ENCODE measurements around the gene ATXN2L. TPM values are rescaled to one million over a fixed set of nuclear protein-coding genes. Genes with fewer than 3 reads are reported as not detected.
"Not testable (repeated sequence)": the region's sequence is repeated elsewhere in the genome, so short reads cannot be mapped to it uniquely, and the experiment has no call there.

ATXN2L gene, protein sequence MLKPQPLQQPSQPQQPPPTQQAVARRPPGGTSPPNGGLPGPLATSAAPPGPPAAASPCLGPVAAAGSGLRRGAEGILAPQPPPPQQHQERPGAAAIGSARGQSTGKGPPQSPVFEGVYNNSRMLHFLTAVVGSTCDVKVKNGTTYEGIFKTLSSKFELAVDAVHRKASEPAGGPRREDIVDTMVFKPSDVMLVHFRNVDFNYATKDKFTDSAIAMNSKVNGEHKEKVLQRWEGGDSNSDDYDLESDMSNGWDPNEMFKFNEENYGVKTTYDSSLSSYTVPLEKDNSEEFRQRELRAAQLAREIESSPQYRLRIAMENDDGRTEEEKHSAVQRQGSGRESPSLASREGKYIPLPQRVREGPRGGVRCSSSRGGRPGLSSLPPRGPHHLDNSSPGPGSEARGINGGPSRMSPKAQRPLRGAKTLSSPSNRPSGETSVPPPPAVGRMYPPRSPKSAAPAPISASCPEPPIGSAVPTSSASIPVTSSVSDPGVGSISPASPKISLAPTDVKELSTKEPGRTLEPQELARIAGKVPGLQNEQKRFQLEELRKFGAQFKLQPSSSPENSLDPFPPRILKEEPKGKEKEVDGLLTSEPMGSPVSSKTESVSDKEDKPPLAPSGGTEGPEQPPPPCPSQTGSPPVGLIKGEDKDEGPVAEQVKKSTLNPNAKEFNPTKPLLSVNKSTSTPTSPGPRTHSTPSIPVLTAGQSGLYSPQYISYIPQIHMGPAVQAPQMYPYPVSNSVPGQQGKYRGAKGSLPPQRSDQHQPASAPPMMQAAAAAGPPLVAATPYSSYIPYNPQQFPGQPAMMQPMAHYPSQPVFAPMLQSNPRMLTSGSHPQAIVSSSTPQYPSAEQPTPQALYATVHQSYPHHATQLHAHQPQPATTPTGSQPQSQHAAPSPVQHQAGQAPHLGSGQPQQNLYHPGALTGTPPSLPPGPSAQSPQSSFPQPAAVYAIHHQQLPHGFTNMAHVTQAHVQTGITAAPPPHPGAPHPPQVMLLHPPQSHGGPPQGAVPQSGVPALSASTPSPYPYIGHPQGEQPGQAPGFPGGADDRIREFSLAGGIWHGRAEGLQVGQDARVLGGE
- 100 to 1,000 TPM; 266 to 267 TPM for total RNA-seq
- polyA plus RNA-seq = 31.0 TPM

- peak; percentile 87 to 95 (median 93) for DNase-seq
- Histone ChIP-seq H3K4me1 (ENCODE audit: insufficient read depth, low read length) (peaks cover 29% of the 10 kb centered on the region), H3K27ac (ENCODE audit: low read depth, low read length) (peak within 1 kb of the TSS; percentile 96), H3K27me3 (ENCODE audit: insufficient read depth, low read length, poor library complexity, severe bottlenecking) (no peaks in the 10 kb centered on the region), H3K36me3 (ENCODE audit: insufficient read depth, low read length) (peaks cover 27% of the 10 kb centered on the region), H3K4me3 (ENCODE audit: low read length) (peak within 1 kb of the TSS; percentile 94), H3K9me3 (ENCODE audit: low read length) (no peaks in the 10 kb centered on the region)
- H3K27ac Mint-ChIP-seq = peak within 1 kb of the TSS; percentile 98 to 100 (median 99)
- CTCF ChIA-PET = interaction anchor here (0.9 to 2.4 kb wide), 7 partner anchors 19 to 329 kb away, joined by 3 to 7 read pairs (median 4); partner anchors contain the start of genes APOBR, SH2B1 and TUFM
- H3K4me3 Mint-ChIP-seq = peak within 1 kb of the TSS; percentile 96 to 99 (median 97)
- POLR2A ChIA-PET = interaction anchor here (0.9 to 3.9 kb wide), 14 partner anchors 14 to 1836 kb away, joined by 3 to 35 read pairs (median 5); partner anchors contain the start of genes CLN3, NFATC2IP, RABEP2 and SH2B1
- peaks cover 5 to 42% (median 9%) of the 10 kb centered on the region in 3 donors for H3K36me3 Mint-ChIP-seq
- H3K4me1 Mint-ChIP-seq = peaks cover 34 to 47% (median 35%) of the 10 kb centered on the region in 3 donors
- H3K27me3 Mint-ChIP-seq = peaks cover 0 to 7% of the 10 kb centered on the region in 2 donors
- H3K9me3 Mint-ChIP-seq = peaks cover 0 to 3% (median 0%) of the 10 kb centered on the region in 5 donors
These were observed at the start of gene ATXN2L for GRCh38 chr16:28822520-28823290. Gene ATXN2L (plus strand): TSS chr16:28822999. CDS start chr16:28823260, 261 bp downstream.

DNA sequence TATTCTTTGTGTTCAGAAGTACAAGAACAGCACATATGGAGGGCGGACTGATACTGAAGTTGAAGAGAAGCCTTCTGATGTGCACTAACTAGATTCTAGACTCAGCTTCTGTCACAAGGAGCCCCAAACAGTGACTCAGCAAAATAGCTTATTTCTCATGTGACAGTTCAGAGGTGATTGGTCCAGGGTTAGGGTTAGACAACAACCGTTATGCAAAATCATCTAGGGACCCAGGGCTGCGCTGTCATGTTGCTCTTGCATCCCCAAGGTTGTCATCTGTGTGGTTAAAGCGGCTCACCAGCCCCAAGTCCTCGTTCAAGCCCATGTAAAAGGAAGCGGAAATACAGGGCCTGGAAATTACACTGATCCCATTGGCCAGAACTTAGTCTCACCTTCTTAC, 41.1 kb upstream of the ATXN2L start:
- H3K27ac ChIP-seq (ENCODE audit: low read depth, low read length); H3K9me3 ChIP-seq (ENCODE audit: low read length); H3K36me3 Mint-ChIP-seq; DNase-seq; H3K27ac Mint-ChIP-seq; H3K4me3 ChIP-seq (ENCODE audit: low read length); CTCF ChIA-PET; H3K4me1 Mint-ChIP-seq; POLR2A ChIA-PET; H3K27me3 ChIP-seq (ENCODE audit: insufficient read depth, low read length, poor library complexity, severe bottlenecking); H3K4me1 ChIP-seq (ENCODE audit: insufficient read depth, low read length); H3K27me3 Mint-ChIP-seq; H3K4me3 Mint-ChIP-seq; H3K36me3 ChIP-seq (ENCODE audit: insufficient read depth, low read length); H3K9me3 Mint-ChIP-seq: not testable (repeated sequence)

DNA sequence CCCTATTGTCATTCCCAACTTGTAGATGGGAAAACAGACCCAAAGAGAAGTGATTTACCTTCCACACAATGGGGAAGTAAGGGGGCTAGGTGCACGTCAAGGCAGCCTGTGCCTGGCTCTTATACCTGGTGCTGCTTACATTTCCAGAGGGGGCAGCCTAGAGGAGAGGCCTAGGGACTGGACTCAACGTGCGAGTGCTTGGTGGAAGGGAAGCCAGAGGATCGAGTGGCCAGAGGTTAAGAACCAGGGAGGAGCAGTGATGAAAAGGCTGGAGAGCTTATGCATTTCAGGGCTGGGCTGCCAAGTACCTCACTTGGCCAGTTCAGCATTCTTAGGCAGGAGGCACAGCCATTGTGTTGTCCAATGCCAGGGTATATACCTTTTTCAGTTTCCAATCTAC, 40.4 kb upstream of the ATXN2L start:
- CTCF ChIA-PET; POLR2A ChIA-PET; H3K9me3 ChIP-seq (ENCODE audit: low read length); H3K4me3 ChIP-seq (ENCODE audit: low read length); H3K4me3 Mint-ChIP-seq; H3K27ac ChIP-seq (ENCODE audit: low read depth, low read length); H3K36me3 Mint-ChIP-seq; H3K4me1 ChIP-seq (ENCODE audit: insufficient read depth, low read length); H3K27ac Mint-ChIP-seq; H3K27me3 Mint-ChIP-seq; H3K36me3 ChIP-seq (ENCODE audit: insufficient read depth, low read length); DNase-seq; H3K9me3 Mint-ChIP-seq; H3K4me1 Mint-ChIP-seq; H3K27me3 ChIP-seq (ENCODE audit: insufficient read depth, low read length, poor library complexity, severe bottlenecking): not testable (repeated sequence)

GRCh38 chr16:28802235-28803019, 20.4 kb upstream of the ATXN2L start:
- POLR2A ChIA-PET; H3K27me3 Mint-ChIP-seq; H3K9me3 Mint-ChIP-seq; CTCF ChIA-PET; H3K36me3 Mint-ChIP-seq; H3K27ac ChIP-seq (ENCODE audit: low read depth, low read length); H3K27me3 ChIP-seq (ENCODE audit: insufficient read depth, low read length, poor library complexity, severe bottlenecking); H3K36me3 ChIP-seq (ENCODE audit: insufficient read depth, low read length); H3K4me1 Mint-ChIP-seq; H3K4me1 ChIP-seq (ENCODE audit: insufficient read depth, low read length); H3K9me3 ChIP-seq (ENCODE audit: low read length); H3K4me3 ChIP-seq (ENCODE audit: low read length): not testable (repeated sequence)
- Mint-ChIP-seq H3K4me3 (peak overlapping the region in 6 of 7 donors; percentile 25 to 85 (median 74)), H3K27ac (peak overlapping the region in 3 of 8 donors; percentile 50 to 85 (median 66))
- peak; percentile 44 to 77 (median 61) for DNase-seq

GRCh38 chr16:28807445-28808120, 15.2 kb upstream of the ATXN2L start:
- H3K9me3 Mint-ChIP-seq; H3K27ac ChIP-seq (ENCODE audit: low read depth, low read length); H3K36me3 ChIP-seq (ENCODE audit: insufficient read depth, low read length); POLR2A ChIA-PET; H3K4me3 ChIP-seq (ENCODE audit: low read length); H3K9me3 ChIP-seq (ENCODE audit: low read length); H3K27me3 ChIP-seq (ENCODE audit: insufficient read depth, low read length, poor library complexity, severe bottlenecking); CTCF ChIA-PET; H3K4me1 Mint-ChIP-seq; H3K27me3 Mint-ChIP-seq; H3K4me3 Mint-ChIP-seq; H3K36me3 Mint-ChIP-seq; H3K4me1 ChIP-seq (ENCODE audit: insufficient read depth, low read length); DNase-seq; H3K27ac Mint-ChIP-seq: not testable (repeated sequence)

- no peaks in the 10 kb centered on the region for H3K9me3 ChIP-seq (ENCODE audit: low read length)
- H3K27me3 ChIP-seq (ENCODE audit: insufficient read depth, low read length, poor library complexity, severe bottlenecking) = no peaks in the 10 kb centered on the region
- Mint-ChIP-seq H3K27ac (peak overlapping the region in 1 of 8 donors; percentile 73), H3K36me3 (peaks cover 0 to 18% (median 3%) of the 10 kb centered on the region in 3 donors), H3K9me3 (peaks cover 0 to 3% (median 0%) of the 10 kb centered on the region in 5 donors), H3K27me3 (peaks cover 0 to 7% of the 10 kb centered on the region in 2 donors), H3K4me1 (peaks cover 15 to 28% (median 16%) of the 10 kb centered on the region in 3 donors), H3K4me3 (peak overlapping the region in 2 of 7 donors; percentile 61 to 66)
- H3K36me3 ChIP-seq (ENCODE audit: insufficient read depth, low read length) = no peaks in the 10 kb centered on the region
- H3K4me1 ChIP-seq (ENCODE audit: insufficient read depth, low read length) = peaks cover 11% of the 10 kb centered on the region
- DNase-seq = no peak
- POLR2A ChIA-PET = no interaction called here
- no peak overlapping the region for H3K27ac ChIP-seq (ENCODE audit: low read depth, low read length)
- H3K4me3 ChIP-seq (ENCODE audit: low read length) = no peak overlapping the region
- CTCF ChIA-PET = no interaction called here
These were observed 2.8 kb upstream of the ATXN2L start for GRCh38 chr16:28820016-28820415.

Data from CD8-positive, alpha-beta memory T cell (primary cell).